ENCODE measurements around the gene ZAR1. TPM values are rescaled to one million over a fixed set of nuclear protein-coding genes. Genes with fewer than 3 reads are reported as not detected.
"Not testable (repeated sequence)": the region's sequence is repeated elsewhere in the genome, so short reads cannot be mapped to it uniquely, and the experiment has no call there.

The ZAR1 gene
- total RNA-seq, result not detected
- polyA plus RNA-seq, result not detected
- long read RNA-seq, donor 1, result 0 reads
- long read RNA-seq, donor 2, result 0 reads
- long read RNA-seq, donor 3, result 0 reads

GRCh38 chr4:48490012-48490679 is at the start of gene ZAR1:
Gene ZAR1, plus strand, starts transcription at chr4:48490252. Its CDS starts 40 bp downstream, at chr4:48490292.
- intact Hi-C loops (cut with DNase I), result loop anchor here in 2 of 10 donors (10.0 kb wide), 1 partner anchor 45 kb away; no protein-coding TSS in a partner anchor
- Histone ChIP-seq H3K9me3 (no peaks in the 10 kb centered on the region), H3K4me1 (peaks cover 0 to 17% (median 2%) of the 10 kb centered on the region in 12 donors), H3K27me3 (peaks cover 17 to 71% (median 47%) of the 10 kb centered on the region in 9 donors), H3K36me3 (no peaks in the 10 kb centered on the region), H3K27ac (no peak within 1 kb of the TSS), H3K4me3 (peak within 1 kb of the TSS; percentile 1 to 52 (median 44))
- 1 to 5% (median 3%) methylated on average over 15 to 80 of the region's 80 CpGs for WGBS, 4 donors
- ATAC-seq, result peak in 2 of 4 donors; percentile 51 to 66
- TF ChIP-seq POLR2A (IDR thresholded peaks at IDR 0.05) (no peak), CTCF (IDR thresholded peaks at IDR 0.05) (no peak)
- DNase-seq, result peak in 1 of 5 donors; percentile 60

- H3K4me1 ChIP-seq, result peaks cover 0 to 10% (median 0%) of the 10 kb centered on the region in 12 donors
- not testable (repeated sequence) for H3K36me3 ChIP-seq, ATAC-seq, H3K27ac ChIP-seq, H3K9me3 ChIP-seq, H3K4me3 ChIP-seq, DNase-seq, H3K27me3 ChIP-seq
- 74 to 83% (median 75%) methylated on average over 5 of the region's 5 CpGs for WGBS, 4 donors
- intact Hi-C loops (cut with DNase I), result loop anchor here in 6 of 10 donors (10.0 kb wide), 2 partner anchors 54 to 524 kb away; partner anchors contain the start of gene ZAR1 (in 2 of the 6)
Observed at GRCh38 chr4:48440914-48441313, 49.1 kb upstream of the ZAR1 start.

- Histone ChIP-seq H3K27me3 (no peaks in the 10 kb centered on the region), H3K4me1 (peaks cover 0 to 4% (median 0%) of the 10 kb centered on the region in 12 donors), H3K27ac (no peak overlapping the region), H3K9me3 (no peaks in the 10 kb centered on the region), H3K4me3 (no peak overlapping the region), H3K36me3 (no peaks in the 10 kb centered on the region)
- ATAC-seq (no peak), DNase-seq (no peak)
- no peak for TF ChIP-seq POLR2A (IDR thresholded peaks at IDR 0.05)
- peak; percentile 45 to 73 (median 62) for TF ChIP-seq CTCF (IDR thresholded peaks at IDR 0.05)
- WGBS, 4 donors, result 9 to 13% (median 12%) methylated on average over 3 of the region's 3 CpGs
- intact Hi-C loops (cut with DNase I), result loop anchor here in 9 of 10 donors (5.0 to 10.0 kb wide), 4 partner anchors 49 to 519 kb away; partner anchors contain the start of gene ZAR1 (in 2 of the 9)
Observed at GRCh38 chr4:48445704-48446103, 44.3 kb upstream of the ZAR1 start.

- Histone ChIP-seq H3K36me3 (no peaks in the 10 kb centered on the region), H3K27me3 (no peaks in the 10 kb centered on the region), H3K27ac (no peak overlapping the region), H3K9me3 (no peaks in the 10 kb centered on the region), H3K4me3 (no peak overlapping the region), H3K4me1 (peaks cover 0 to 4% (median 0%) of the 10 kb centered on the region in 12 donors)
- no peak for ATAC-seq
- no peak for TF ChIP-seq POLR2A (IDR thresholded peaks at IDR 0.05)
- intact Hi-C loops (cut with DNase I), result loop anchor here in 9 of 10 donors (5.0 to 10.0 kb wide), 4 partner anchors 48 to 518 kb away; partner anchors contain the start of gene ZAR1 (in 2 of the 9)
- WGBS, 4 donors, result 90 to 98% (median 94%) methylated on average over 1 of the region's 1 CpG
- no peak for DNase-seq
Observed at GRCh38 chr4:48446642-48447041, 43.4 kb upstream of the ZAR1 start.

- Histone ChIP-seq H3K4me3 (no peak overlapping the region), H3K4me1 (peaks cover 0 to 4% (median 0%) of the 10 kb centered on the region in 12 donors), H3K27me3 (no peaks in the 10 kb centered on the region), H3K36me3 (no peaks in the 10 kb centered on the region), H3K9me3 (no peaks in the 10 kb centered on the region), H3K27ac (no peak overlapping the region)
- DNase-seq, result no peak
- intact Hi-C loops (cut with DNase I), result loop anchor here in 9 of 10 donors (5.0 to 10.0 kb wide), 4 partner anchors 46 to 516 kb away; partner anchors contain the start of gene ZAR1 (in 2 of the 9)
- no peak for ATAC-seq
- TF ChIP-seq CTCF (IDR thresholded peaks at IDR 0.05), result no peak
- TF ChIP-seq POLR2A (IDR thresholded peaks at IDR 0.05), result no peak
- WGBS, 4 donors, result 87 to 90% (median 88%) methylated on average over 10 of the region's 10 CpGs
Observed at GRCh38 chr4:48449151-48449550, 40.9 kb upstream of the ZAR1 start.

Data from heart left ventricle (tissue), 16 donors.